GM18951 (cell line): ENCODE measurements around the gene RELB.
"Not testable (repeated sequence)": the region's sequence is repeated elsewhere in the genome, so short reads cannot be mapped to it uniquely, and the experiment has no call there.

ENCODE experiments used
- POLR2A ChIP-seq: IDR thresholded peaks from 4 replicates; pipeline ENCODE4 v1.6.1; 2011; ENCODE audit warnings: mild to moderate bottlenecking; ENCODE audit not compliant: insufficient read length, insufficient read depth; ENCODE audit errors: extremely low read depth
- in situ Hi-C: fragments of 300-500 bp; cut with MboI; formaldehyde crosslinking; loops from one replicate; pipeline ENCODE4 v1.12.0; 2022; ENCODE audit warnings: low sequenced_read_pairs, mixed read lengths, inconsistent platforms; ENCODE audit not compliant: unreplicated experiment

Gene RELB

GRCh38 chr19:45001087-45001739 is at the start of gene RELB:
TSS of gene RELB (plus strand) at chr19:45001464. CDS start at chr19:45001580, 116 bp downstream.
- peak; percentile 70 for TF ChIP-seq POLR2A
- in situ Hi-C loops = no loop called here

- TF ChIP-seq POLR2A = no peak
- in situ Hi-C loops = no loop called here
Measured at GRCh38 chr19:44954278-44954648, 47.0 kb upstream of the RELB start.

- peak; percentile 93 for TF ChIP-seq POLR2A
- in situ Hi-C loops = no loop called here
Measured at GRCh38 chr19:44954649-44955504, 46.4 kb upstream of the RELB start, which contains the start of gene CLPTM1. TSS of gene CLPTM1 (plus strand) at chr19:44955380. CDS start at chr19:44955396, 16 bp downstream.

- in situ Hi-C loops = no loop called here
- TF ChIP-seq POLR2A = no peak
Measured at GRCh38 chr19:44955505-44956439, 45.5 kb upstream of the RELB start.

GRCh38 chr19:44957526-44957925 is 43.7 kb upstream of the RELB start:
- TF ChIP-seq POLR2A = no peak
- in situ Hi-C loops = no loop called here

- in situ Hi-C loops = no loop called here
- no peak for TF ChIP-seq POLR2A
Measured at GRCh38 chr19:44958090-44958489, 43.2 kb upstream of the RELB start.

GRCh38 chr19:44959691-44960090 is 41.6 kb upstream of the RELB start:
- in situ Hi-C loops = no loop called here
- TF ChIP-seq POLR2A = no peak

- no peak for TF ChIP-seq POLR2A
Measured at GRCh38 chr19:44960906-44961728, 40.1 kb upstream of the RELB start.

GRCh38 chr19:44961821-44962220 is 39.4 kb upstream of the RELB start:
- in situ Hi-C loops = no loop called here
- no peak for TF ChIP-seq POLR2A

More at GRCh38 chr19:44960906-44961728, 40.1 kb upstream of the RELB start:
- in situ Hi-C loops = no loop called here

- in situ Hi-C loops = no loop called here
- no peak for TF ChIP-seq POLR2A
Measured at GRCh38 chr19:44968118-44968517, 33.1 kb upstream of the RELB start.

- no peak for TF ChIP-seq POLR2A
- in situ Hi-C loops = no loop called here
Measured at GRCh38 chr19:44968670-44969069, 32.6 kb upstream of the RELB start.

GRCh38 chr19:44969437-44969836 is 31.8 kb upstream of the RELB start:
- in situ Hi-C loops = no loop called here
- TF ChIP-seq POLR2A = no peak

- in situ Hi-C loops = not testable (repeated sequence)
Measured at GRCh38 chr19:44971451-44971850, 29.8 kb upstream of the RELB start.
